ENCODE measurements around the gene LDB2. TPM values are rescaled to one million over a fixed set of nuclear protein-coding genes. Genes with fewer than 3 reads are reported as not detected.

The LDB2 gene
- total RNA-seq, 4 donors from 2014 or later: 7.0 to 26.4 (median 18.1) TPM

- intact Hi-C loops (cut with DNase I; ENCODE audit: low total_unique reads): no loop called here
- TF ChIP-seq CTCF (IDR thresholded peaks at IDR 0.05 in 4 of 5, conservative IDR thresholded peaks at IDR 0.05 in 1 of 5) (no peak), POLR2A (IDR thresholded peaks at IDR 0.05) (no peak)
- Histone ChIP-seq H3K4me3 (no peak overlapping the region), H3K27ac (no peak overlapping the region), H3K36me3 (no peaks in the 10 kb centered on the region), H3K4me1 (no peaks in the 10 kb centered on the region), H3K27me3 (no peaks in the 10 kb centered on the region), H3K9me3 (no peaks in the 10 kb centered on the region)
- in situ Hi-C loops (cut with MboI; ENCODE audit: low sequenced_read_pairs in 4 of 4): no loop called here
- DNase-seq: no peak
- ATAC-seq: peak in 1 of 2 donors; percentile 69
Observed at GRCh38 chr4:16626945-16627344, 271.5 kb downstream of the LDB2 start.

GRCh38 chr4:16622826-16623225 lies 275.6 kb downstream of the LDB2 start:
- Histone ChIP-seq H3K27ac (no peak overlapping the region), H3K27me3 (no peaks in the 10 kb centered on the region), H3K9me3 (no peaks in the 10 kb centered on the region), H3K4me3 (no peak overlapping the region), H3K36me3 (no peaks in the 10 kb centered on the region), H3K4me1 (no peaks in the 10 kb centered on the region)
- ATAC-seq (no peak), DNase-seq (no peak)
- no peak for TF ChIP-seq POLR2A (IDR thresholded peaks at IDR 0.05)
- in situ Hi-C loops (cut with MboI; ENCODE audit: low sequenced_read_pairs in 4 of 4) (no loop called here), intact Hi-C loops (cut with DNase I; ENCODE audit: low total_unique reads) (no loop called here)

GRCh38 chr4:16617435-16617834 lies 281.0 kb downstream of the LDB2 start:
- Histone ChIP-seq H3K4me1 (no peaks in the 10 kb centered on the region), H3K4me3 (no peak overlapping the region), H3K9me3 (no peaks in the 10 kb centered on the region), H3K27ac (no peak overlapping the region), H3K36me3 (no peaks in the 10 kb centered on the region), H3K27me3 (no peaks in the 10 kb centered on the region)
- in situ Hi-C loops (cut with MboI; ENCODE audit: low sequenced_read_pairs in 4 of 4): no loop called here
- no peak for ATAC-seq
- no peak for DNase-seq
- intact Hi-C loops (cut with DNase I; ENCODE audit: low total_unique reads): no loop called here
- TF ChIP-seq CTCF (IDR thresholded peaks at IDR 0.05 in 4 of 5, conservative IDR thresholded peaks at IDR 0.05 in 1 of 5) (no peak), POLR2A (IDR thresholded peaks at IDR 0.05) (no peak)

GRCh38 chr4:16617011-16617410 lies 281.4 kb downstream of the LDB2 start:
- Histone ChIP-seq H3K36me3 (no peaks in the 10 kb centered on the region), H3K4me3 (no peak overlapping the region), H3K4me1 (no peaks in the 10 kb centered on the region), H3K9me3 (no peaks in the 10 kb centered on the region), H3K27me3 (no peaks in the 10 kb centered on the region), H3K27ac (no peak overlapping the region)
- intact Hi-C loops (cut with DNase I; ENCODE audit: low total_unique reads) (no loop called here), in situ Hi-C loops (cut with MboI; ENCODE audit: low sequenced_read_pairs in 4 of 4) (no loop called here)
- no peak for ATAC-seq
- DNase-seq: no peak
- no peak for TF ChIP-seq POLR2A (IDR thresholded peaks at IDR 0.05)
- TF ChIP-seq CTCF (IDR thresholded peaks at IDR 0.05 in 4 of 5, conservative IDR thresholded peaks at IDR 0.05 in 1 of 5): no peak

GRCh38 chr4:16609170-16609758 lies 289.2 kb downstream of the LDB2 start:
- ATAC-seq (no peak), DNase-seq (no peak)
- in situ Hi-C loops (cut with MboI; ENCODE audit: low sequenced_read_pairs in 4 of 4): no loop called here
- no peak for TF ChIP-seq CTCF (IDR thresholded peaks at IDR 0.05 in 4 of 5, conservative IDR thresholded peaks at IDR 0.05 in 1 of 5)
- TF ChIP-seq POLR2A (IDR thresholded peaks at IDR 0.05): no peak
- H3K4me3 ChIP-seq: no peak overlapping the region
- intact Hi-C loops (cut with DNase I; ENCODE audit: low total_unique reads): no loop called here
- no peaks in the 10 kb centered on the region for H3K4me1 ChIP-seq
- H3K36me3 ChIP-seq: no peaks in the 10 kb centered on the region
- H3K27me3 ChIP-seq: no peaks in the 10 kb centered on the region
- no peak overlapping the region for H3K27ac ChIP-seq
- no peaks in the 10 kb centered on the region for H3K9me3 ChIP-seq
